Measurements from ENCODE around the gene PLOD2. TPM values are rescaled to one million over a fixed set of nuclear protein-coding genes. Genes with fewer than 3 reads are reported as not detected.

PLOD2 gene
- total RNA-seq, 1 donor from 2014 or later, result 28.0 TPM

DNA sequence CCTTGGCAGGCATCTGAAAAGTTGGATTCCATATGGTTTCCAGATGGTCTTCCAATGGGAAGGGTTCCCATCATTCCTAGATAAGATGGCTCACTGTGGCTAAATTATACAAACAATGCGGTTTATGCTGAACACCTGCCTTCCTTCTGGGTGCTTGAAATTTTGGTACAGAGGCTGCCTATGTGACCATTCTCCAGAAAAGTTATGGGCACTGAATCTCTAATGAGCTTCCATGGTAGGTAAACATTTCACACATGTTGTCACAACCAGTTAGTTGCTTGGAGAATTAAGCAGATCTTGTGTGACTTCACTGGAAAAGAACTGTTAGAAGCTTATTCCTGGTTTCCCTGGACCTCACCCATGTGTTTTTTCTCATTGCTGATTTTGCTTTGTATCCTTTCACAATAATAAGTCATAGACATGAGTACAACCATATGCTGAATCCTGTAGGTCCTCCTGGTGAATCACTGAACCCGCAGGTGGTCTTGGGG is 30.1 kb downstream of the PLOD2 start:
- no peaks in the 10 kb centered on the region for H3K9me3 Mint-ChIP-seq (ENCODE audit: unreplicated experiment)
- H3K27ac Mint-ChIP-seq (ENCODE audit: unreplicated experiment), result no peak overlapping the region
- no peaks in the 10 kb centered on the region for H3K4me1 Mint-ChIP-seq (ENCODE audit: unreplicated experiment)
- TF ChIP-seq, protein P1, sequence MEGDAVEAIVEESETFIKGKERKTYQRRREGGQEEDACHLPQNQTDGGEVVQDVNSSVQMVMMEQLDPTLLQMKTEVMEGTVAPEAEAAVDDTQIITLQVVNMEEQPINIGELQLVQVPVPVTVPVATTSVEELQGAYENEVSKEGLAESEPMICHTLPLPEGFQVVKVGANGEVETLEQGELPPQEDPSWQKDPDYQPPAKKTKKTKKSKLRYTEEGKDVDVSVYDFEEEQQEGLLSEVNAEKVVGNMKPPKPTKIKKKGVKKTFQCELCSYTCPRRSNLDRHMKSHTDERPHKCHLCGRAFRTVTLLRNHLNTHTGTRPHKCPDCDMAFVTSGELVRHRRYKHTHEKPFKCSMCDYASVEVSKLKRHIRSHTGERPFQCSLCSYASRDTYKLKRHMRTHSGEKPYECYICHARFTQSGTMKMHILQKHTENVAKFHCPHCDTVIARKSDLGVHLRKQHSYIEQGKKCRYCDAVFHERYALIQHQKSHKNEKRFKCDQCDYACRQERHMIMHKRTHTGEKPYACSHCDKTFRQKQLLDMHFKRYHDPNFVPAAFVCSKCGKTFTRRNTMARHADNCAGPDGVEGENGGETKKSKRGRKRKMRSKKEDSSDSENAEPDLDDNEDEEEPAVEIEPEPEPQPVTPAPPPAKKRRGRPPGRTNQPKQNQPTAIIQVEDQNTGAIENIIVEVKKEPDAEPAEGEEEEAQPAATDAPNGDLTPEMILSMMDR (IDR thresholded peaks at IDR 0.05; ENCODE audit: unreplicated experiment), result no peak
- no peak for DNase-seq (ENCODE audit: low spot score)
- H3K36me3 Mint-ChIP-seq (ENCODE audit: low read depth, unreplicated experiment), result no peaks in the 10 kb centered on the region
- no peak overlapping the region for H3K4me3 Mint-ChIP-seq (ENCODE audit: unreplicated experiment)
- H3K27me3 Mint-ChIP-seq (ENCODE audit: unreplicated experiment), result no peaks in the 10 kb centered on the region

DNA sequence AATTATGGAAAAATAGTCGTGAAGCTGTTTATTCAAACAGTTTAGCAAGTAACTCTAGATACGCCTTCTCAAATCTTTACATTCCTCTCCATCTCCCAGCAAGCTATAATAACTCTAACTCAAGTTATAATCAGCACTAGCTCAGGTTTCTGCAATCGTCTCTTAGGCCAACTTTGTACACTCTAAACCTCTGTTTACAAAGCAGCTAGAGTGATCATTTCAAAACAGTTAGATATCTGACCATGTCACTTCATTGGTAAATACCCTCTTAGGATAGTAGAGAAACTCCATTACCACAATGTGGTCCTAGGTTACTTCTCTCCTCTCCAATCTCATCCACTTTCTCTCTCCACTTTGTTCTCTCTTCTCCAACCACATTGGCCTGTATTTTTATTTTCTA is 31.2 kb downstream of the PLOD2 start:
- no peak for DNase-seq (ENCODE audit: low spot score)
- no peak overlapping the region for H3K27ac Mint-ChIP-seq (ENCODE audit: unreplicated experiment)
- H3K27me3 Mint-ChIP-seq (ENCODE audit: unreplicated experiment), result no peaks in the 10 kb centered on the region
- TF ChIP-seq, protein P1 (IDR thresholded peaks at IDR 0.05; ENCODE audit: unreplicated experiment), result no peak
- no peaks in the 10 kb centered on the region for H3K36me3 Mint-ChIP-seq (ENCODE audit: low read depth, unreplicated experiment)
- H3K4me3 Mint-ChIP-seq (ENCODE audit: unreplicated experiment), result no peak overlapping the region
- no peaks in the 10 kb centered on the region for H3K4me1 Mint-ChIP-seq (ENCODE audit: unreplicated experiment)
- no peaks in the 10 kb centered on the region for H3K9me3 Mint-ChIP-seq (ENCODE audit: unreplicated experiment)

DNA sequence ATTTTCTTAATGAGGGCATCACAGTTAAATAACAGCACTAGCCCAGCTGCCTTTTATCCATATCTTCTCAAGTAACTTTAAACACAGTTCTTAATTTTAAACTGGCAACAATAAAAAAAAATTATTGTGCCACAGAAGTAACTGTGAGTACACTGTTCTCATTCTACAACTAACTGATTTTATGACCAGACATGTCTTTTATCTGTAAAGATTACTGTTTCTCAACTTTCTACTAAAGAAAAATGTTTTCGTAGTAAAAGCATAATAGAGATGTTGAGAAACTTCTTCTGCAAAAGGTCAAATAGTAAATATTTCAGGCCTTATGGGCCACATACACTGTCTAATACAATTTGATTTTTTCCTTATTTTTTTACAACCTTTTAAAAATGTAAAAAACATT is 32.0 kb downstream of the PLOD2 start:
- no peak for DNase-seq (ENCODE audit: low spot score)
- Mint-ChIP-seq H3K36me3 (ENCODE audit: low read depth, unreplicated experiment) (no peaks in the 10 kb centered on the region), H3K4me1 (ENCODE audit: unreplicated experiment) (no peaks in the 10 kb centered on the region), H3K27me3 (ENCODE audit: unreplicated experiment) (no peaks in the 10 kb centered on the region), H3K27ac (ENCODE audit: unreplicated experiment) (no peak overlapping the region), H3K9me3 (ENCODE audit: unreplicated experiment) (no peaks in the 10 kb centered on the region), H3K4me3 (ENCODE audit: unreplicated experiment) (no peak overlapping the region)
- TF ChIP-seq, protein P1 (IDR thresholded peaks at IDR 0.05; ENCODE audit: unreplicated experiment), result no peak

DNA sequence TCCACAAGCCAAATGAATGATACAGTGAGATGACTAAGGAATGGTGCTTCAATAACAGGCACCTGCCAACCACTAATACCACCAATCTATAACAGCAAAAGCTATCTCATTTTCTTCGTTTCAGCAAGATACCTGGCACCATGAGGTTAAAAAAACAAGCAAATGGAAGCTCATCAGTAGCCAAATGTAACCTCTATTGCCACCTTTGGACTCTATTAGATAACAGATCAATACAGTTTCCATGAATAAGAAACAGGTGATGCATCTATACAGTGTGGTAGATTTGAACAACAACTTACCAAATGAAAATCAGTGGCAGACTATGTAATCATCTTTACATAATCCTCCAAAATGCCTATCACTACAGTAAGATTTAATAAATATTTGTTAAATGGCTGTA is 32.8 kb downstream of the PLOD2 start:
- Mint-ChIP-seq H3K36me3 (ENCODE audit: low read depth, unreplicated experiment) (no peaks in the 10 kb centered on the region), H3K27ac (ENCODE audit: unreplicated experiment) (no peak overlapping the region), H3K4me3 (ENCODE audit: unreplicated experiment) (no peak overlapping the region), H3K9me3 (ENCODE audit: unreplicated experiment) (no peaks in the 10 kb centered on the region), H3K4me1 (ENCODE audit: unreplicated experiment) (no peaks in the 10 kb centered on the region), H3K27me3 (ENCODE audit: unreplicated experiment) (no peaks in the 10 kb centered on the region)
- DNase-seq (ENCODE audit: low spot score), result no peak
- TF ChIP-seq, protein P1 (IDR thresholded peaks at IDR 0.05; ENCODE audit: unreplicated experiment), result no peak

DNA sequence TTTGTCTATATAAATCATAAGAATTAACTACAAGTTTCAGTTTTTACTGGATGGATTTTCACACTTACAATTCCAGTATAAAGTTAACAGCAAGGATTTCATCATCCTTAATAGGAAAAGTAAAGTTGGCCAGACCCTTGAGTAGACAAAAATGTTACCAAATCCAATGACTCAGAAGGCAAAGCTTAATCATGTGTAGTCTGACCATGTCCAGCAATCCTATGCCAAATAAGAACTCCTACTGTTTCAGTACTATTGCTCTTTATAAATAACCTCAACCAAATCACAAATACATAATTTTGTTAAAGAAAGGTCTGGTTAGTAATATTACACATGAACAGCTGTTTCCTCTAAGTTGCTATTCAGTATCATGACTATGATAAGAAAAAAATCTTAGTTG is 35.0 kb downstream of the PLOD2 start:
- no peak for DNase-seq (ENCODE audit: low spot score)
- H3K36me3 Mint-ChIP-seq (ENCODE audit: low read depth, unreplicated experiment), result peaks cover 3% of the 10 kb centered on the region
- H3K27me3 Mint-ChIP-seq (ENCODE audit: unreplicated experiment), result no peaks in the 10 kb centered on the region

More for the DNA sequence above, 35.0 kb downstream of the PLOD2 start:
- H3K27ac Mint-ChIP-seq (ENCODE audit: unreplicated experiment), result no peak overlapping the region
- H3K9me3 Mint-ChIP-seq (ENCODE audit: unreplicated experiment), result no peaks in the 10 kb centered on the region
- H3K4me1 Mint-ChIP-seq (ENCODE audit: unreplicated experiment), result no peaks in the 10 kb centered on the region
- TF ChIP-seq, protein P1 (IDR thresholded peaks at IDR 0.05; ENCODE audit: unreplicated experiment), result no peak
- H3K4me3 Mint-ChIP-seq (ENCODE audit: unreplicated experiment), result no peak overlapping the region
